ENCODE results near the gene GASK1A. TPM values are rescaled to one million over a fixed set of nuclear protein-coding genes. Genes with fewer than 3 reads are reported as not detected.

GASK1A gene
- total and polyA plus RNA-seq, 2 of the 4 experiments (the other 2 are of a cell fraction): 0.18 to 0.19 TPM

GRCh38 chr3:43036621-43037423 is 57.7 kb downstream of the GASK1A start:
- ATAC-seq (ENCODE audit: low read depth) (no peak), DNase-seq (no peak)
- H3K27me3 ChIP-seq (ENCODE audit: control insufficient read depth, insufficient read depth, low read length): peaks cover 6% of the 10 kb centered on the region
- H3K9ac ChIP-seq (ENCODE audit: low read depth, low read length): no peak overlapping the region
- no peaks in the 10 kb centered on the region for H3K79me1 ChIP-seq (ENCODE audit: low read depth in 1 of 2, low read length in 2 of 2)
- ChIA-PET POLR2A (ENCODE audit: unreplicated experiment) (no interaction called here), CTCF (no interaction called here)
- H3K4me3 ChIP-seq (ENCODE audit: insufficient read depth, low read depth, low read length): no peak overlapping the region
- H2BK20ac ChIP-seq (ENCODE audit: low read depth, low read length): no peak overlapping the region
- H2BK15ac ChIP-seq (ENCODE audit: low read depth, low read length): no peak overlapping the region
- in situ Hi-C loops (cut with MboI; ENCODE audit: low sequenced_read_pairs): no loop called here
- no peak overlapping the region for H4K5ac ChIP-seq (ENCODE audit: low read depth, low read length)
- no peak overlapping the region for H4K8ac ChIP-seq (ENCODE audit: low read depth in 2 of 2, low read length in 2 of 2)
- H3K23ac ChIP-seq (ENCODE audit: low read depth, low read length): no peak overlapping the region
- H3K4me2 ChIP-seq (ENCODE audit: low read depth, low read length): no peak overlapping the region
- dilution Hi-C loops (cut with HindIII; ENCODE audit: low sequenced_read_pairs, unreplicated experiment): no loop called here
- H2BK120ac ChIP-seq (ENCODE audit: low read depth, low read length): no peak overlapping the region
- no peak overlapping the region for H3K27ac ChIP-seq (ENCODE audit: insufficient read depth, low read length)
- no peak overlapping the region for H3K18ac ChIP-seq (ENCODE audit: low read depth, low read length)
- TF ChIP-seq CHD1 (IDR thresholded peaks at IDR 0.05; ENCODE audit: low read depth, low read length) (no peak), CEBPB (IDR thresholded peaks at IDR 0.05; ENCODE audit: low read depth, low read length) (peak; percentile 38; the same call in 1 of the 2 replicates), NFE2L2 (IDR thresholded peaks at IDR 0.05; ENCODE audit: low read depth, low read length) (no peak), POLR2A (IDR thresholded peaks at IDR 0.05; ENCODE audit: low read depth, low read length) (no peak), MAZ (IDR thresholded peaks at IDR 0.05; ENCODE audit: borderline replicate concordance, low read depth, low read length) (no peak), RCOR1 (IDR thresholded peaks at IDR 0.05; ENCODE audit: insufficient replicate concordance, low read length) (no peak), RAD21 (IDR thresholded peaks at IDR 0.05; ENCODE audit: low read length) (no peak)
- H2BK5ac ChIP-seq (ENCODE audit: low read depth, low read length, poor library complexity, severe bottlenecking): no peak overlapping the region
- no peak overlapping the region for H4K91ac ChIP-seq (ENCODE audit: insufficient read depth, low read depth, low read length)
- no peaks in the 10 kb centered on the region for H3K9me3 ChIP-seq (ENCODE audit: control insufficient read depth, insufficient read depth, low read length)
- no TSS peak for BruUV-seq (replicated peaks)
- H3K9me1 ChIP-seq (ENCODE audit: insufficient read depth, low read length): no peaks in the 10 kb centered on the region
- H2AK9ac ChIP-seq (replicated peaks; ENCODE audit: low read depth, low read length, poor library complexity): no peak overlapping the region
- H3K36me3 ChIP-seq (ENCODE audit: control insufficient read depth, insufficient read depth, low read length): no peaks in the 10 kb centered on the region
- H4K20me1 ChIP-seq (ENCODE audit: insufficient read depth, low read length): no peaks in the 10 kb centered on the region
- no peaks in the 10 kb centered on the region for H3K4me1 ChIP-seq (ENCODE audit: control insufficient read depth, insufficient read depth, low read length)
- WGBS, 2 experiments (ENCODE audit: extremely low coverage in 2 of 2, insufficient read length in 1 of 2): 27% methylated on average over 3 of the region's 9 CpGs; no CpG with 5 or more reads in 1 of the 2 experiments
- intact Hi-C loops (cut with micrococcal nuclease): no loop called here
- no peak overlapping the region for H3K56ac ChIP-seq (ENCODE audit: extremely low read depth, insufficient read depth, low read length)
- H3K14ac ChIP-seq (replicated peaks; ENCODE audit: low read depth, low read length): no peak overlapping the region
- H3K4ac ChIP-seq (ENCODE audit: low read depth, low read length): no peak overlapping the region
- no peak overlapping the region for H2AFZ ChIP-seq (replicated peaks; ENCODE audit: low read length, poor library complexity)
- no peak overlapping the region for H2AK5ac ChIP-seq (ENCODE audit: low read depth, low read length)

Data from IMR-90 (cell line).